GM06990 (cell line): ENCODE results near the gene NCLN.

Experiments
- DNase-seq: peaks from one replicate; pipeline ENCODE4 v3.0.0-alpha.2; 2011; ENCODE audit not compliant: insufficient read length; ENCODE audit errors: extremely low read depth
- H3K27me3 ChIP-seq: replicated peaks from 2 replicates; pipeline ENCODE4 v1.6.0; 2011; ENCODE audit warnings: low read length; ENCODE audit not compliant: control insufficient read depth, insufficient read depth
- H3K36me3 ChIP-seq: 2 replicates; pipeline ENCODE4 v1.5.1; 2011; ENCODE audit warnings: low read length; ENCODE audit not compliant: control insufficient read depth, insufficient read depth
- H3K4me3 ChIP-seq: replicated peaks from 2 replicates; pipeline ENCODE4 v1.5.1; 2011; ENCODE audit warnings: low read depth, mild to moderate bottlenecking, control low read depth, low read length
- TF ChIP-seq, protein P1 (sequence below): IDR thresholded peaks from 2 replicates; pipeline ENCODE4 v1.5.1; 2011; ENCODE audit warnings: low read length, control low read depth, mild to moderate bottlenecking, inconsistent platforms; ENCODE audit not compliant: insufficient read depth, poor library complexity, severe bottlenecking

NCLN gene

DNA sequence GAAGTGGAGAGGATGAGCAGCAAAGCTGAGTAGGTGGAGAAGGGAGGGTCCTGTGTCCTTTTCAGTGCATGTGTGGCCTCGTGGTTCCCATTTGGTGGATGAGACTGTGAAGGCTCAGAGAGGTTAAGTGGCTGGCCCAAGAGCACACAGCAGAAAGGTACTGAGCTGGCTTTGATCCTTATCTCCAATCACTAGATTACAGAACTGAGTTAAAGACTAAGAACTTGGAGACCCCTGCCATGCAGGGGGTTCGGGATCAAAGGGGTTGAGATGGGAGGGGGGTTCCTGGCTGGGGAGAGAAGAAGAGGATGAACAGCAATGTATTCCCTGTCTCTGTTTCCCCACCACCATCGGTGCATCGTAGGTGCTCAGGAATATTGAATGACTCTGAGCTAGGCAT is 50.5 kb downstream of the NCLN start:
- Histone ChIP-seq H3K4me3 (no peak overlapping the region), H3K27me3 (no peaks in the 10 kb centered on the region; the same call in 1 of the 2 replicates), H3K36me3 (no peaks in the 10 kb centered on the region)
- TF ChIP-seq, protein P1, sequence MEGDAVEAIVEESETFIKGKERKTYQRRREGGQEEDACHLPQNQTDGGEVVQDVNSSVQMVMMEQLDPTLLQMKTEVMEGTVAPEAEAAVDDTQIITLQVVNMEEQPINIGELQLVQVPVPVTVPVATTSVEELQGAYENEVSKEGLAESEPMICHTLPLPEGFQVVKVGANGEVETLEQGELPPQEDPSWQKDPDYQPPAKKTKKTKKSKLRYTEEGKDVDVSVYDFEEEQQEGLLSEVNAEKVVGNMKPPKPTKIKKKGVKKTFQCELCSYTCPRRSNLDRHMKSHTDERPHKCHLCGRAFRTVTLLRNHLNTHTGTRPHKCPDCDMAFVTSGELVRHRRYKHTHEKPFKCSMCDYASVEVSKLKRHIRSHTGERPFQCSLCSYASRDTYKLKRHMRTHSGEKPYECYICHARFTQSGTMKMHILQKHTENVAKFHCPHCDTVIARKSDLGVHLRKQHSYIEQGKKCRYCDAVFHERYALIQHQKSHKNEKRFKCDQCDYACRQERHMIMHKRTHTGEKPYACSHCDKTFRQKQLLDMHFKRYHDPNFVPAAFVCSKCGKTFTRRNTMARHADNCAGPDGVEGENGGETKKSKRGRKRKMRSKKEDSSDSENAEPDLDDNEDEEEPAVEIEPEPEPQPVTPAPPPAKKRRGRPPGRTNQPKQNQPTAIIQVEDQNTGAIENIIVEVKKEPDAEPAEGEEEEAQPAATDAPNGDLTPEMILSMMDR: no peak
- no peak for DNase-seq

DNA sequence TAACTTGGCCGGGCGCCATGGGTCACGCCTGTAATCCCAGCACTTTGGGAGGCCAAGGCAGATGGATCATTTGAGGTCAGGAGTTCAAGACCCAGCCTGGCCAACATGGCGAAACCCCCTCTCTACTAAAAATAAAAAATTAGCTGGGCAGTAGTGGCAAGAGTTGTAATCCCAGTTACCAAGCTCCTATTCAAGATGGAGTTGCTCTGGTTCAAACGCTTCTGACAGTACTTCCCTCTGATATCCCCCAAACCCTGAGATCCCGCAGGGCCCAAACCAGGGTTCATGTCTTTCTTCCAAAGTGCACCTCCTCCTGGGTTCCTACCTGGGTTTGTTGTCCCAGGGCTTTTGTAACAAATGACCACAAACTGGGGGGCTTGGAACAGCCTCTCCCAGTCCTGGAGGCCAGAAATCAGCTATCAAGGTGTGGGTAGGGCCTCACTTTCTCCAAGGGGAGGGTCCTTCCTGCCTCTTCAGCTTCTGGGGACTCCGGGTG is 52.4 kb downstream of the NCLN start:
- TF ChIP-seq, protein P1: no peak
- no peak overlapping the region for H3K4me3 ChIP-seq
- H3K36me3 ChIP-seq: no peaks in the 10 kb centered on the region
- no peaks in the 10 kb centered on the region; the same call in 1 of the 2 replicates for H3K27me3 ChIP-seq
- no peak for DNase-seq

DNA sequence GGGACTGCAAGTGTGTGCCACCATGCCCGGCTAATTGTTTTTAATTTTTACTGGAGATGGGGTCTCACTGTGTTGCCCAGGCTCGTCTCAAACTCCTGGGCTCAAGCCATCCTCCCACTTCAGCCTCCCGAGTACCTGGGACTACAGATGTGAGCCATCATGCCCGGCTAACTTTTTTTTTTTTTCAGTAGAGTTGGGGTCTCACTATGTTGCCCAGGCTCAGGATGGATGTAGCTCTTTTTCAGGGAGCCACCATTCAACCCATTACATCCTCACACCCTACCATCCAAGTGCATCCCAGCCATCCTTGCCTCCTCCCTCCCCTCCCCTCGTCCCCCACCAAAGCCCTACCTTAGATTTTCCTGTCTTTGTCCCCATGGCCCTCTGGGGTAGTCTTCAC is 53.6 kb downstream of the NCLN start:
- no peak for DNase-seq
- TF ChIP-seq, protein P1: no peak
- Histone ChIP-seq H3K27me3 (no peaks in the 10 kb centered on the region; the same call in 1 of the 2 replicates), H3K4me3 (no peak overlapping the region), H3K36me3 (no peaks in the 10 kb centered on the region)

DNA sequence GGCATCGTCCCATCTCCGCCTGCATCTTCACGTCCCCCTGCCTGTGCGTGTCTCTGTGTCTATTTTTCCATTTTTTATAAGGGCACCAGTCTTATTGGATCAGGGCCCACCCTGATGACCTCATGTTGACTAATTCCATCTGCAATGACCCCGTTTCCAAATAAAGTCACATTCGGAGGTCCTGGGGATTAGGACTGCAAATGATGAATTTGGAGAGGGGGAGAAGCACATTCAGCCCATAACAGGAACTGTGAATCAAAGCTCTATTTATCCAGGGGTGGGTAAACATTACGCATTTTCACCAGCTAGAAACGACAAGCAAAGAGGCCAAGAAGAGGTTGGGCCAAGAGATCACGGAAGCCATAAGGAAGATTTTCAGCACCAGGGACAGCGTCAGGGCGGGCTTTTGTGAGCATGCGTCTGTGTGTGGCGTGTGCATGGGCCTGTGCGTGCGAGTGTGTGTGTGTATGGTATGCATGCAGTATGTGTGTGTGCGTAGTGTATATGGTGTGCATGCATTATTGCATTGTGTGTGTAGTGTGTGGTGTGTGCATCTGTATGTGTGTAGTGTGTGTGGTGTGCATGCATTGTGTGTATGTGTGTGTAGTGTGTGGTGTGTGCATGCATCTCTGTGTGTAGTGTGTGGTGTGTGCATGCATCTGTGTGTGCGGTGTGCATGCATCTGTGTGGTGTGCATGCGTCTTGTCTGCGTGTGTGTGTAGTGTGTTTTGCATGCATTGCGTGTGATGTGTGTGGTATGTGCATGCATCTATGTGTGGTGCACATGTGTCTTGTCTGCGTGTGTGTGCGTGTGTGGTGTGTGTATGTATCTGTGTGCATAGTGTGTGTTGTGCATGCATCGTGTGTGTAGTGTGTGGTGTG is 58.3 kb downstream of the NCLN start:
- no peaks in the 10 kb centered on the region; the same call in 1 of the 2 replicates for H3K27me3 ChIP-seq
- H3K36me3 ChIP-seq: no peaks in the 10 kb centered on the region
- TF ChIP-seq, protein P1: no peak
- H3K4me3 ChIP-seq: no peak overlapping the region
- DNase-seq: no peak

DNA sequence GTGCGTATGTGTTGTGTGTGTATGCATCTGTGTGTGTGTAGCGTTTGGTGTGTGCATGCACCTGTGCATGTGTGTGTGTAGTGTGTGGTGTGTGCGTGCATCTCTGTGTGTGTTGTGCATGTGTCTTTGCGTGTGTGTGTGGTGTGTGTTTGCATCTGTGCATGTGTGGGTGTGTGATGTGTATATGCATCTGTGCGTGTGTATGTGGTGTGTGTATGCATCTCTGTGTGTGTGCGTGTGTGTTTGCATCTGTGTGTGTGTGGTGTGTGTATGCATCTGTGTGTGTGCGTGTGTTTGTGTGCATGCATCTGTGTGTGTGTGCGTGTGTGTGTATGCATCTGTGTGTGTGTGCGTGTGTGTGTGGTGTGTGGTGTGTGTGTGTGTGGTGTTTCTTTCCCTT is 59.3 kb downstream of the NCLN start:
- Histone ChIP-seq H3K4me3 (no peak overlapping the region), H3K36me3 (no peaks in the 10 kb centered on the region), H3K27me3 (no peaks in the 10 kb centered on the region; the same call in 1 of the 2 replicates)
- TF ChIP-seq, protein P1: no peak
- DNase-seq: no peak
